H9 (cell line): ENCODE data around the gene WDR7. TPM values are rescaled to one million over a fixed set of nuclear protein-coding genes. Genes with fewer than 3 reads are reported as not detected.

ENCODE experiments used
- DNase-seq: peaks from one replicate; pipeline ENCODE4 v3.0.0-alpha.2; 2017
- H2AFZ ChIP-seq: one replicate; pipeline ENCODE4 v1.6.1; 2013; ENCODE audit warnings: mild to moderate bottlenecking, low read length, control low read depth, moderate library complexity
- H2AK5ac ChIP-seq: 2 replicates; pipeline ENCODE4 v1.6.1; 2013; ENCODE audit warnings: low read length, control low read depth, mixed read lengths; ENCODE audit not compliant: insufficient read length
- H2BK120ac ChIP-seq: one replicate; pipeline ENCODE4 v1.6.1; 2013; ENCODE audit warnings: low read depth, mild to moderate bottlenecking, low read length, control low read depth, inconsistent platforms; ENCODE audit not compliant: poor library complexity, severe bottlenecking
- H2BK12ac ChIP-seq: 2 replicates; pipeline ENCODE4 v1.6.1; 2013; ENCODE audit warnings: low read length, control low read depth, mixed read lengths, low read depth; ENCODE audit not compliant: insufficient read length
- H2BK15ac ChIP-seq: 2 replicates; pipeline ENCODE4 v1.6.1; 2013; ENCODE audit warnings: low read depth, low read length, control low read depth
- H2BK20ac ChIP-seq: one replicate; pipeline ENCODE4 v1.6.1; 2013; ENCODE audit warnings: low read depth, mild to moderate bottlenecking, low read length, control low read depth, inconsistent platforms; ENCODE audit not compliant: poor library complexity, severe bottlenecking
- H2BK5ac ChIP-seq: 2 replicates; pipeline ENCODE4 v1.6.1; 2013; ENCODE audit warnings: low read length, control low read depth, mixed read lengths; ENCODE audit not compliant: insufficient read length
- H3K14ac ChIP-seq: 2 replicates; pipeline ENCODE4 v1.6.1; 2013; ENCODE audit warnings: low read length, control low read depth; ENCODE audit not compliant: insufficient read depth
- H3K18ac ChIP-seq: 2 replicates; pipeline ENCODE4 v1.6.1; 2013; ENCODE audit warnings: low read depth, mild to moderate bottlenecking, mixed read lengths, low read length, control low read depth; ENCODE audit not compliant: insufficient read length
- H3K23ac ChIP-seq: 2 replicates; pipeline ENCODE4 v1.6.1; 2013; ENCODE audit warnings: low read length, control low read depth, mixed read lengths, low read depth; ENCODE audit not compliant: insufficient read length
- H3K23me2 ChIP-seq: 2 replicates; pipeline ENCODE4 v1.6.1; 2013; ENCODE audit warnings: low read depth, mild to moderate bottlenecking, mixed read lengths, low read length, control low read depth; ENCODE audit not compliant: insufficient read length, poor library complexity, severe bottlenecking
- H3K27ac ChIP-seq: 2 replicates; pipeline ENCODE4 v1.5.1; 2013; ENCODE audit warnings: low read length, control low read depth, mixed read lengths, low read depth; ENCODE audit not compliant: insufficient read length
- H3K27me3 ChIP-seq: 2 replicates; pipeline ENCODE4 v1.6.1; 2013; ENCODE audit warnings: low read length, control low read depth, inconsistent platforms; ENCODE audit not compliant: insufficient read depth
- H3K4ac ChIP-seq: 2 replicates; pipeline ENCODE4 v1.6.1; 2013; ENCODE audit warnings: low read depth, mild to moderate bottlenecking, control low read depth, inconsistent platforms, low read length, moderate library complexity
- H3K4me1 ChIP-seq: 2 replicates; pipeline ENCODE4 v1.6.1; 2013; ENCODE audit warnings: low read length, control low read depth, inconsistent platforms; ENCODE audit not compliant: insufficient read depth
- H3K4me2 ChIP-seq: 2 replicates; pipeline ENCODE4 v1.6.1; 2013; ENCODE audit warnings: low read length, control low read depth, mixed read lengths; ENCODE audit not compliant: insufficient read length, insufficient read depth
- H3K56ac ChIP-seq: 2 replicates; pipeline ENCODE4 v1.6.1; 2013; ENCODE audit warnings: low read depth, mild to moderate bottlenecking, mixed read lengths, low read length, control low read depth; ENCODE audit not compliant: insufficient read length
- H3K79me1 ChIP-seq: 2 replicates; pipeline ENCODE4 v1.6.1; 2013; ENCODE audit warnings: low read depth, mild to moderate bottlenecking, moderate library complexity, low read length, control low read depth, inconsistent platforms; ENCODE audit not compliant: insufficient read depth, poor library complexity, severe bottlenecking
- H3K79me2 ChIP-seq: 2 replicates; pipeline ENCODE4 v1.6.1; 2013; ENCODE audit warnings: low read length, control low read depth, inconsistent platforms; ENCODE audit not compliant: insufficient read depth
- H3K9ac ChIP-seq: 2 replicates; pipeline ENCODE4 v1.6.1; 2013; ENCODE audit warnings: low read length, control low read depth, mixed read lengths; ENCODE audit not compliant: insufficient read length; ENCODE audit errors: extremely low read depth
- H3K9me3 ChIP-seq: one replicate; pipeline ENCODE4 v1.6.1; 2013; ENCODE audit warnings: low read depth, low read length, inconsistent platforms; ENCODE audit not compliant: control insufficient read depth
- H3T11ph ChIP-seq: one replicate; pipeline ENCODE4 v1.6.1; 2013; ENCODE audit warnings: mild to moderate bottlenecking, low read length, control low read depth, inconsistent platforms
- H4K20me1 ChIP-seq: one replicate; pipeline ENCODE4 v1.6.1; 2013; ENCODE audit not compliant: control insufficient read depth, insufficient read length, insufficient read depth
- H4K5ac ChIP-seq: 2 replicates; pipeline ENCODE4 v1.6.1; 2013; ENCODE audit warnings: low read depth, mild to moderate bottlenecking, mixed read lengths, low read length, control low read depth; ENCODE audit not compliant: insufficient read length
- H4K8ac ChIP-seq: replicated peaks from 2 replicates; pipeline ENCODE4 v1.6.1; 2013; ENCODE audit warnings: low read length, control low read depth, mixed read lengths, low read depth; ENCODE audit not compliant: insufficient read length
- H4K91ac ChIP-seq: 2 replicates; pipeline ENCODE4 v1.6.1; 2013; ENCODE audit warnings: low read depth, mild to moderate bottlenecking, moderate library complexity, mixed read lengths, low read length, control low read depth; ENCODE audit not compliant: insufficient read length
- H3K27ac Mint-ChIP-seq, 3 experiments: 2 replicates in 2 of 3; 3 replicates in 1 of 3; pipeline ENCODE4 v1.8.0; 2020 to 2021; ENCODE audit warnings: mixed read lengths in 3 of 3, mild to moderate bottlenecking in 1 of 3, moderate library complexity in 1 of 3
- H3K27me3 Mint-ChIP-seq: 2 replicates; pipeline ENCODE4 v1.8.0; 2021; ENCODE audit warnings: low read depth, mild to moderate bottlenecking, moderate library complexity, mixed read lengths
- H3K36me3 Mint-ChIP-seq, 3 experiments: 2 replicates in 2 of 3; 3 replicates in 1 of 3; pipeline ENCODE4 v1.8.0; 2020 to 2021; ENCODE audit warnings: low read depth in 3 of 3, mixed read lengths in 3 of 3; ENCODE audit not compliant: insufficient read depth in 1 of 3
- H3K4me1 Mint-ChIP-seq, 2 experiments: 2 replicates each; pipeline ENCODE4 v1.8.0; 2020; ENCODE audit warnings: mixed read lengths in 2 of 2
- H3K4me3 Mint-ChIP-seq, 2 experiments: 2 replicates in 1 of 2; 3 replicates in 1 of 2; pipeline ENCODE4 v1.8.0; 2020 to 2021; ENCODE audit warnings: mild to moderate bottlenecking in 2 of 2, mixed read lengths in 2 of 2, moderate library complexity in 1 of 2
- H3K9me3 Mint-ChIP-seq, 2 experiments: 2 replicates in 1 of 2; 3 replicates in 1 of 2; pipeline ENCODE4 v1.8.0; 2020; ENCODE audit warnings: mild to moderate bottlenecking in 2 of 2, mixed read lengths in 2 of 2, moderate library complexity in 1 of 2
- CTCF ChIP-seq: fragments of 200-600 bp; sonication (generic); conservative IDR thresholded peaks from 3 replicates; pipeline ENCODE4 v1.8.0; 2021; ENCODE audit warnings: antibody characterized with exemption, mild to moderate bottlenecking
- WGBS: extraction: QIAGEN DNeasy Blood & Tissue Kit; methylation state at CpG from one replicate; pipeline ENCODE4 v1.1.7; 2013; ENCODE audit warnings: missing lambda C conversion rate, low lambda C conversion rate, mixed read lengths; ENCODE audit not compliant: insufficient read length; ENCODE audit errors: extremely low coverage; 5-methylcytosine and 5-hydroxymethylcytosine counted together
- total RNA-seq: library from RNA; stranded (reverse); gene quantifications from 2 replicates; pipeline ENCODE4 v1.2.1, GENCODE V29; 2021

Gene WDR7
- total RNA-seq, 1 experiment from 2014 or later, result 14.8 TPM

GRCh38 chr18:56910967-56911366 lies 259.8 kb downstream of the WDR7 start:
- DNase-seq, result no peak
- Histone ChIP-seq H3K9ac (no peak overlapping the region), H2BK15ac (no peak overlapping the region), H3K4ac (no peak overlapping the region), H4K91ac (no peak overlapping the region), H3T11ph (no peak overlapping the region), H3K27me3 (no peaks in the 10 kb centered on the region), H3K9me3 (no peaks in the 10 kb centered on the region), H2BK5ac (no peak overlapping the region), H3K18ac (no peak overlapping the region), H2BK12ac (no peak overlapping the region), H3K56ac (no peak overlapping the region), H3K23ac (no peak overlapping the region), H4K5ac (no peak overlapping the region), H2AK5ac (no peak overlapping the region), H3K4me2 (no peak overlapping the region), H3K14ac (no peak overlapping the region), H2AFZ (no peak overlapping the region), H3K79me1 (no peaks in the 10 kb centered on the region), H4K20me1 (no peaks in the 10 kb centered on the region), H2BK20ac (no peak overlapping the region), H3K4me1 (no peaks in the 10 kb centered on the region), H4K8ac (no peak overlapping the region), H2BK120ac (no peak overlapping the region), H3K79me2 (no peaks in the 10 kb centered on the region), H3K27ac (no peak overlapping the region), H3K23me2 (no peaks in the 10 kb centered on the region)
- Mint-ChIP-seq H3K9me3 (no peaks in the 10 kb centered on the region), H3K27ac (no peak overlapping the region), H3K4me1 (peaks cover 5 to 9% of the 10 kb centered on the region in 2 experiments; a peak in 3 of 4 replicates), H3K4me3 (no peak overlapping the region), H3K27me3 (no peaks in the 10 kb centered on the region), H3K36me3 (no peaks in the 10 kb centered on the region)
- no CpG with 5 or more reads among the region's 4 CpGs for WGBS
- TF ChIP-seq CTCF, result no peak
